Astrocyte (in vitro differentiated cells and primary cell): ENCODE data around the gene SLC16A6. TPM values are rescaled to one million over a fixed set of nuclear protein-coding genes. Genes with fewer than 3 reads are reported as not detected.
A peak's percentile ranks its signal among the peaks of the same experiment; 100 is the strongest.

Source experiments
- DNase-seq: peaks from one replicate; pipeline ENCODE4 v3.0.0-alpha.2; 2010; ENCODE audit warnings: low read depth
- FAIRE-seq: peaks from 2 replicates; lab custom pipeline; 2011; peaks lifted over from hg19 to GRCh38; lab: Jason Lieb, UNC
- H2AFZ ChIP-seq: 2 replicates; pipeline ENCODE4 v1.6.0; 2012; ENCODE audit warnings: low read depth, low read length, inconsistent platforms
- H3K27ac ChIP-seq: 2 replicates; pipeline ENCODE4 v1.5.1; 2011; ENCODE audit warnings: low read depth, low read length, inconsistent platforms
- H3K27me3 ChIP-seq: 2 replicates; pipeline ENCODE4 v1.6.0; 2011; ENCODE audit warnings: low read length, inconsistent platforms; ENCODE audit not compliant: insufficient read depth
- H3K36me3 ChIP-seq: 2 replicates; pipeline ENCODE4 v1.5.1; 2011; ENCODE audit warnings: low read length, inconsistent platforms; ENCODE audit not compliant: insufficient read depth
- H3K4me1 ChIP-seq: 2 replicates; pipeline ENCODE4 v1.5.1; 2011; ENCODE audit warnings: low read length, inconsistent platforms; ENCODE audit not compliant: insufficient read depth
- H3K4me2 ChIP-seq: 2 replicates; pipeline ENCODE4 v1.6.0; 2012; ENCODE audit warnings: low read length, inconsistent platforms
- H3K4me3 ChIP-seq: 2 replicates; pipeline ENCODE4 v1.5.1; 2011; ENCODE audit warnings: low read depth, mild to moderate bottlenecking, low read length, inconsistent platforms; ENCODE audit not compliant: insufficient read depth
- H3K79me2 ChIP-seq: 2 replicates; pipeline ENCODE4 v1.6.0; 2012; ENCODE audit warnings: mild to moderate bottlenecking, low read length, inconsistent platforms; ENCODE audit not compliant: insufficient read depth
- H3K9ac ChIP-seq: 2 replicates; pipeline ENCODE4 v1.6.0; 2012; ENCODE audit warnings: mild to moderate bottlenecking, low read length, inconsistent platforms
- H3K9me3 ChIP-seq: 2 replicates; pipeline ENCODE4 v1.5.1; 2012; ENCODE audit warnings: low read depth, mild to moderate bottlenecking, low read length, inconsistent platforms; ENCODE audit not compliant: insufficient read depth
- H4K20me1 ChIP-seq: 2 replicates; pipeline ENCODE4 v1.6.0; 2012; ENCODE audit warnings: low read length, inconsistent platforms; ENCODE audit not compliant: insufficient read depth
- H3K27ac Mint-ChIP-seq: one replicate; pipeline ENCODE4 v1.8.0; 2021; ENCODE audit warnings: mild to moderate bottlenecking, mixed read lengths; ENCODE audit not compliant: unreplicated experiment
- H3K27me3 Mint-ChIP-seq: one replicate; pipeline ENCODE4 v1.8.0; 2021; ENCODE audit warnings: low read depth, mixed read lengths; ENCODE audit not compliant: unreplicated experiment
- H3K36me3 Mint-ChIP-seq: one replicate; pipeline ENCODE4 v1.8.0; 2021; ENCODE audit warnings: low read depth, mixed read lengths; ENCODE audit not compliant: unreplicated experiment
- H3K4me1 Mint-ChIP-seq: one replicate; pipeline ENCODE4 v1.8.0; 2021; ENCODE audit warnings: low read depth, mixed read lengths; ENCODE audit not compliant: unreplicated experiment
- H3K4me3 Mint-ChIP-seq: one replicate; pipeline ENCODE4 v1.8.0; 2021; ENCODE audit warnings: mild to moderate bottlenecking, moderate library complexity, mixed read lengths; ENCODE audit not compliant: unreplicated experiment
- H3K9me3 Mint-ChIP-seq: one replicate; pipeline ENCODE4 v1.8.0; 2021; ENCODE audit warnings: mild to moderate bottlenecking, mixed read lengths; ENCODE audit not compliant: unreplicated experiment
- CTCF ChIP-seq: IDR thresholded peaks from 2 replicates; pipeline ENCODE4 v1.5.1; 2011; ENCODE audit warnings: low read depth, mild to moderate bottlenecking, inconsistent platforms, low read length, moderate library complexity; ENCODE audit not compliant: insufficient read depth
- EZH2 ChIP-seq: IDR thresholded peaks from 2 replicates; pipeline ENCODE4 v1.6.1; 2012; ENCODE audit warnings: mild to moderate bottlenecking, low read length, inconsistent platforms; ENCODE audit not compliant: insufficient read depth
- total RNA-seq: library from RNA; stranded (reverse); gene quantifications from 2 replicates; pipeline ENCODE4 v1.2.1, GENCODE V29; 2021

Gene SLC16A6
- total RNA-seq, 1 donor from 2014 or later, result 0.34 TPM

DNA sequence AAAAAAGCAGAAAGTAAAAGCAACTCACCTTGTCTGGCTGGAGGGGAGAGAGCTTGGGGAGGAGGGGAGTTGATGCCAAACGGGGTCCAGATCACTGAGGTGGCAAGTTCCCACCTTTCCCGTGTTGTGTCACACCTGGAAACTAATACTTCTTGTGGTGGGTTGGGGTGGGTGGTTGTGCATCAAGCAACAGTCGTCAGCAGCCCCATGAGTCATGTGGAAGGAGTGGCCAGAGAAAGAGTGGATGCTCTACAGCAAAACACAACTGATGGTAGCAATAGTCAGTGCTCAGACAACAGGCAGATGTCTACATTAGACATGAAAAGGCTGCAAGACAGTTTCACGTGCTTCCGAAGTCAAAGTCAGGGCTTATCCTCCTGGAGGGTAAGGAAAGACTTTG lies 35.8 kb upstream of the SLC16A6 start:
- Histone ChIP-seq H3K9me3 (no peaks in the 10 kb centered on the region), H3K9ac (no peak overlapping the region), H3K79me2 (no peaks in the 10 kb centered on the region), H3K4me2 (no peak overlapping the region), H3K27ac (no peak overlapping the region), H4K20me1 (no peaks in the 10 kb centered on the region), H3K4me3 (no peak overlapping the region), H3K4me1 (no peaks in the 10 kb centered on the region), H3K36me3 (no peaks in the 10 kb centered on the region), H2AFZ (no peak overlapping the region), H3K27me3 (no peaks in the 10 kb centered on the region)
- Mint-ChIP-seq H3K27me3 (peaks cover 11% of the 10 kb centered on the region), H3K4me3 (no peak overlapping the region), H3K4me1 (no peaks in the 10 kb centered on the region), H3K9me3 (peaks cover 16% of the 10 kb centered on the region), H3K36me3 (peaks cover 3% of the 10 kb centered on the region), H3K27ac (peak overlapping the region; percentile 64)
- DNase-seq (no peak), FAIRE-seq (no peak)
- TF ChIP-seq CTCF (no peak), EZH2 (no peak)

GRCh38 chr17:68325961-68326360 lies 35.0 kb upstream of the SLC16A6 start:
- no peak for FAIRE-seq

More at GRCh38 chr17:68325961-68326360, 35.0 kb upstream of the SLC16A6 start:
- no peak for DNase-seq
- Mint-ChIP-seq H3K4me1 (no peaks in the 10 kb centered on the region), H3K27me3 (peaks cover 11% of the 10 kb centered on the region), H3K27ac (no peak overlapping the region), H3K9me3 (peaks cover 14% of the 10 kb centered on the region), H3K36me3 (peaks cover 3% of the 10 kb centered on the region), H3K4me3 (no peak overlapping the region)
- Histone ChIP-seq H3K27ac (no peak overlapping the region), H3K36me3 (no peaks in the 10 kb centered on the region), H3K4me3 (no peak overlapping the region), H3K27me3 (no peaks in the 10 kb centered on the region), H3K4me2 (no peak overlapping the region), H4K20me1 (no peaks in the 10 kb centered on the region), H3K9ac (no peak overlapping the region), H3K79me2 (no peaks in the 10 kb centered on the region), H3K9me3 (no peaks in the 10 kb centered on the region), H3K4me1 (no peaks in the 10 kb centered on the region), H2AFZ (no peak overlapping the region)
- no peak for TF ChIP-seq EZH2
- no peak for TF ChIP-seq CTCF
